GM18868 (cell line): Measurements from ENCODE around the gene LIPT2.

Experiments
- ATAC-seq: cut with Tn5 transposase; IDR thresholded peaks from one replicate; pipeline ENCODE4 v1.9.1; 2021; ENCODE audit warnings: mild to moderate bottlenecking, moderate library complexity; ENCODE audit not compliant: unreplicated experiment

Gene LIPT2

GRCh38 chr11:74504100-74504691, 10.7 kb upstream of the LIPT2 start:
- no peak for ATAC-seq

GRCh38 chr11:74494916-74495315, 1.4 kb upstream of the LIPT2 start:
- no peak for ATAC-seq

GRCh38 chr11:74493791-74494630, 487 bp upstream of the LIPT2 start:
- no peak for ATAC-seq

- no peak for ATAC-seq
These were observed 1.4 kb downstream of the LIPT2 start for GRCh38 chr11:74492084-74492483.

- no peak for ATAC-seq
These were observed 2.6 kb downstream of the LIPT2 start for GRCh38 chr11:74490941-74491340.

GRCh38 chr11:74487875-74488274, 5.6 kb downstream of the LIPT2 start:
- no peak for ATAC-seq

GRCh38 chr11:74485868-74486267, 7.7 kb downstream of the LIPT2 start:
- ATAC-seq, result no peak

GRCh38 chr11:74480688-74481417, 12.7 kb downstream of the LIPT2 start:
- ATAC-seq, result no peak

- ATAC-seq, result no peak
These were observed 13.8 kb downstream of the LIPT2 start for GRCh38 chr11:74479732-74480123.

- ATAC-seq, result no peak
These were observed 14.4 kb downstream of the LIPT2 start for GRCh38 chr11:74478877-74479731.

GRCh38 chr11:74476536-74476935, 17.0 kb downstream of the LIPT2 start:
- no peak for ATAC-seq

- no peak for ATAC-seq
These were observed 19.2 kb downstream of the LIPT2 start for GRCh38 chr11:74474316-74474715.

- ATAC-seq, result no peak
These were observed 19.9 kb downstream of the LIPT2 start for GRCh38 chr11:74473382-74474173.

- no peak for ATAC-seq
These were observed 21.7 kb downstream of the LIPT2 start for GRCh38 chr11:74471668-74472429.

GRCh38 chr11:74471037-74471436, 22.5 kb downstream of the LIPT2 start:
- no peak for ATAC-seq

GRCh38 chr11:74470526-74470925, 23.0 kb downstream of the LIPT2 start:
- ATAC-seq, result no peak

- ATAC-seq, result no peak
These were observed 24.6 kb downstream of the LIPT2 start for GRCh38 chr11:74468936-74469335.

GRCh38 chr11:74468521-74468920, 25.0 kb downstream of the LIPT2 start:
- no peak for ATAC-seq

GRCh38 chr11:74468058-74468457, 25.5 kb downstream of the LIPT2 start:
- no peak for ATAC-seq
